HS-27A (cell line): ENCODE results near the gene DHRS3.

Experiments used
- DNase-seq: peaks from one replicate; pipeline ENCODE4 v3.0.0-alpha.2; 2012; ENCODE audit warnings: low read depth, missing footprints

Gene DHRS3

DNA sequence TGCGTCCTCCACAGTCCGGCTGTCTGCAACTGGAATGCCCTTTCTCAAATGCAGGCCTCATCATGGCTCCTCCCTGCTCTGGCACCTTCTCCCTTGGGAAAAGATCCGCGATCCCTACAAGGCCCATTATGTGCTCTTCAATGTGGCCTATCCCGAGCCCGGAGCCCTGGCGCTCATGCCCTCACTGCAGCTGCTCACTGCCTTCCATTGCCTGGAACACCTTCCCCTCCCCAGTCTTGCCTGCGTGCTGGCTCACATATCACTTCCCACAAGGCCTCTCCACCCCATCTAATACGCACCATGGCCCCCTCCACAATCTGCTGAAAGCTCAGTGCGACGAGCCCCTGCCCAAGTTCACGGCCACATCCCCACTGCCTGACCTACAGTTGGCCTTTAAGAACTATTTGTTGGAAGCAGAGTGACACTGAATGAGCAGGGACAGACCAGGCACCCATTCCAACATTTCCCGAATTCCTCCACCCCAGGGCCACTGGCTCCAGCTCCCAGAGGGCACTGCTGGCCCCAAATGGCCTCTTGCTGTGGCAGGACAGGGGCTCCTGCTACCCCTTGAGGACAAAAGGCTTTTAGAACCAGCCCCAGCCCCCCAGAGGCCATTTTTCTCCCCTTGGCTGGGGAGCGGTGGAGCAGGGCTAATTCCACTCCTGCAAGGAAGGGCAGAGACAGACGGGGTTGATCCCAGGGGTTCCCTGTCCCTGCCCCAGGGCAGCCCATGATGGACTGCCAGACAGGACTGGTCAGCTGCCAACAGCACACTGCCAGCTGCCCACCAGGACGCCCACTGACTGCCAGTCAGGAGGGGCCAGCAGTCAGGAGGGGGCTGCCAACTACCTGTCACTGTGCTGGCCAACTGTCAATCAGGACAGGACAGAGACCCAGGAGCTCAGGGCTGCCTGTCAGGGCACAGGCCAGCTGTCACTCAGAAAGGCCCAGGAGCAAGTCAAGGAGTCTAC, 64.8 kb downstream of the DHRS3 start:
- no peak for DNase-seq

DNA sequence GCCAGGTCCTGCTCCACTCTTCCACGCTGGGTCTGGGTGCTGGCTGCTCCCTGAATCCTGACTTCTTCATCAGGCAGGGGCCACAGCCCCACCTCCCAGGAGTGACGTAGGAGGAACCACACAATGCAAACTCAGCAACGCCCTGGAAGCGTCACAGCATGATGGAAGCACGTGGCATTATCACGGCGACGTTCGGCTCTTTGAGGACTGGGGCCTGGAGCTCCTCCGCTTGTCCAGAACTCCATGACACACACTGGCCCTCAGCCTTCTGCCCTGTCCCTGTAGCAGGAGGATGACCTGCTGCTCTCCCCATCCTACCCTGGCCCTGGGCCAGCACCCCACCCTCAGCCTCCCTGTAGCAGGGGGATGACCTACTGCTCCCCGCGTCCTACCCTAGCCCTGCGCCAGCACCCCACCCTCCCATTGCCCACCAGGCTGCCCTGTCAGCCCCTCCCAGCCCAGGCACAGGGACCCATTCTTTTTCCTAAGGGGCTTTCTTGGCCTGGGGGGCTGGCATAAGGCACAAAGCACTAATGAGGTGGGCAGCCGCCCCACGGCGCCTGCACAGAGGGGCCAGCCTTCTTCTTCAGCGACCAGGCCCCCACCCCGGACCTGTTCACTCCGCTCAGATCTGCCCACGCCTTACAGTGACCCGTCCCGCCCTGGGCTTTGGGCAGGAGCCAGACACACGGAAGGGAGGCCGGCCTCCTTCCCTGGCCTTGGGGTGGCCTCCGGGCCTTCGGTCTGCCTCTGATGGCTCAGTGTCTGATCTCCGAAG, 65.7 kb downstream of the DHRS3 start:
- DNase-seq = no peak

DNA sequence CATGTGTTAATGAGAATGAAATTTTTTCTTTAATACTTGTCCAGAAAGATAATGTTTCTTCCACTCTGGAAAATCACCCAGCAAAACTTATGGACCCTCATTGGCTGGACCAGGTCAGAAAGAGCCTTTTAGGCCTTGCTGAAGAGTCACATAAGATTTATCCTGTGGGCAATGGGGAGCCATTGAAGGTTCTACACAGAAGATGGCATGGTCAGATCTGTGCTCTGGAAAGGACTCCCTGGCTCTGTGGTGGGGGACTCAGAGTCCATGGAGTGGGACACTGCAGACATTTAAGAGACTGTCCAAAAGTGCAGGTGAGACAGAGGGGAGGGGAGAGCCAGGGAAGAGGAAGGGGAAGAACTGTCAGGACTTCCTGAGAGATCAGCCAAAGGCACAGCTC, 66.4 kb downstream of the DHRS3 start:
- no peak for DNase-seq

DNA sequence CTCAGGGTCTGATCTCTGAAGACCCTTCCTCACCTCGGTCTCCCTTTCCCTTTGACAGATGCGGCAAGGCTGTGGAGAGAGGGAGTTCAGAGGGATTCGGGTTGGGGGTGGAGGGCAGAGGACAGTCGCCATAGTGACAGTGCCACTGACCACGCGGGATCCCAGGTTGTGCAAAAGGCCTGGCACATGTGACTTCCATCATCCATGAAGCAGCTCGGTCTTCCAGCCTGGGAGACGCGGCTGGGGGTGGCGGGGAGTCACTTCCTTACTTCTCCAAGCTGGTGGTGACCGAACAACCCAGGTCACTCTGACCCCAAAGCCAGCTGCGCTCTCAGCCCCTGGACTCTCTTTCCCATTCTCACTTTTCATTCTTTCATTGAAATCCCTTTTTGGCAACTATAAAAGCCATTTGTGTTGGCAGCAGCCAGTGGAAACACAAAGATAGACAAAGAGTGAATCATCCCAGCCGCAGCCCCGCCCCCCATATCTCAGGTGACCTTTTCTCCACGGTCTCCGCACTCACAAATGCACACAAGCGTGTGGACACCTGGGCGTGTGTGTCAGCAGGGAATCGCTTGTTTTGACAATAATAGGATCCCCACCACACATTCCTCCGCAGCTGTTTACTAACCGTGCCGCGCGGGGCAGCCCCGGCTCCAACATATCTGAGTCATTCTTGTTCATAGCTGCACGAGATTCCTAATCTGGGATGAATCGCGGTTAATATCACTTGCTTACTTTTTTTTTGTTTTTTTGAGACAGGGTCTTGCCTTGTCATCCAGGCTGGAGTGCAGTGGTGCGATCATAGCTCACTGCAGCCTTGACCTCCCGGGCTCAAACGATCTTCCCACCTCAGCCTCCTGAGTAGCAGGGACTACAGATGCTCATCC, 68.3 kb downstream of the DHRS3 start:
- DNase-seq = peak; percentile 73

DNA sequence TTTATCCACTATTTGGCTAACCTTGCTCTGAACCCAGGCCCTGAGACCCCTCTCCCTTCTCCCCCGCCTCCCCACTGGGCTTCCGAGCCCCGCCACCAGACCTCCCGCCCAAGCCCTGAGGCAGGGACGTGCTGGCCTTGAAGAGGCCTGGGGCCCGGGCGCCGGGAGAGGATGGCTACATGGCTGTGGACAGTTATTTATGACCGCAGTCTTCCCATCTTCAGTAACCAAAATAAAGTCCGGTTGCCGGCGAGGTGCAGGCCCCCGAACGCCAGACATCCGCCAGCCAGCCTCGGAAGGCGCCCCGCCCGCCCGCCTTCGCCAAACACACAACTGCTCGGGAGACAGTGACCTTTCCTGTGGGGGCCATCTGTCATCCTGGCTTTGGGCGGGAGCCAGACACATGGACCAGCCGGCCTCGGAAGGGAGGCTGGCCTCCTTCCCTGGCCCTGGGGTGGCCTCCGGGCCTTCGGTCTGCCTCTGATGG, 69.0 kb downstream of the DHRS3 start:
- DNase-seq = no peak

DNA sequence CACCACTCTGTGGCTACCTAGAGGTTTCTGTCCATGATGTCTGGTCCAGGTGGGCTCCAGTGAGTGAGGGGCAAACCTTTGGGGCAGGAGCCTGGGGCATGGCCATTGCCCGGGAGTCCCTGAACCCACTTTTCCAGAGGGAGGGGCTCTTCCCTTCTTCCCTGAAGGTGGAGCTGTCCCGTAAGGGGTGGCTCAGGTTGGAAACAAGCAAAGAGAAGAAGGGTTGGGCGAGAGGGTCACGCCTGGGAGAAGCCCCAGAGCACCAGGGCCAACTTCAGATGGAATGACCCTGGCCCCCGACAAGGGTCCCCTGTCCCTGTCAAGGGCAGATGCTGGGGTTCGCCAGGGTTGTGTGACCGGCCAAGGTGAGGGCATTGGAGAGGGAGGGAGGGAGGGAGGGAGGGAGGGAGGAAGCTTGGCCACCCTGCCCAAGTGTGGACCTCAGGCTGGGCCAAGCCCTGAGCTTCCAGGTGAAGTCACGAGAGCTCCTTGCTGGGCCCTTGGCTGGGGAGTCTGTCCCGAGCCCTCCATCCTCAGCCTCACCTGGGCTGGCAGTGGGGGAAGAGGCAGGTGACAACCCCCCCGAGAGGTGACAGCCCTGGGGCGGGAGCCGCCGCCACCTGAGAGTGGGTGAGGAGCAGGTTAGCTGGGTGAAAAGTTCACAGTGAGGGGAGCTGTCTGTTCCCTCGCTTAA, 69.6 kb downstream of the DHRS3 start:
- no peak for DNase-seq

DNA sequence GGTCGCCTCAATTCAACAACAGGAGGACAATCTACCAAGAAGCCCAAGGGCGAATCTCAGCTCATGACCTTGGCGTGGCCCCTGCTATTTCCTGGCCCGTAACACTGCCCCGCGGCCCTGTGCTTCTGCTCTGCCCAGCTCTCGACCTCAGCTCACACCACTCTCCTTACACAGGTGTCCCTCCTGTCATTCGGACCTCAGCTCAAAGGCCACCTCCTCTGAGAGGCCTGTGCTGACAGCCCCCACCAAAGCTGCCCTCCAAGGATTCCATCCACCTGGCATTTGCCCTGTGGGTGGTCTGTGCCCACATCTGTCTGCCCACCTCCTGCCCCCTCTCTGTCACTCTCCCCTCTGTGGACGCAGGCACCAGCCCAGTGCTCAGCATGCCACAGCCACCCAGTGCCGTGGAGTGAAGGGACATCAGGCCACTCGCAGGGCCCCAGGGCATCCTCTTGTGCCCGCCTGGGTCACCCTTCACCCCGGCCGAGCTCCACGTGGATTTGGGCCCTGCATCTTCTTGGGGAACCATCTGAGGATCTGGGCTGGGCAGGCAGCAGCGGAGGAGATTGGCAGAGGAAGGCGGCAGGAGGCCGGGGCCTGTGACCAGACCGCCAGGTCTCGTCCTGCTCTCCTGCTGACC, 70.3 kb downstream of the DHRS3 start:
- DNase-seq = no peak

DNA sequence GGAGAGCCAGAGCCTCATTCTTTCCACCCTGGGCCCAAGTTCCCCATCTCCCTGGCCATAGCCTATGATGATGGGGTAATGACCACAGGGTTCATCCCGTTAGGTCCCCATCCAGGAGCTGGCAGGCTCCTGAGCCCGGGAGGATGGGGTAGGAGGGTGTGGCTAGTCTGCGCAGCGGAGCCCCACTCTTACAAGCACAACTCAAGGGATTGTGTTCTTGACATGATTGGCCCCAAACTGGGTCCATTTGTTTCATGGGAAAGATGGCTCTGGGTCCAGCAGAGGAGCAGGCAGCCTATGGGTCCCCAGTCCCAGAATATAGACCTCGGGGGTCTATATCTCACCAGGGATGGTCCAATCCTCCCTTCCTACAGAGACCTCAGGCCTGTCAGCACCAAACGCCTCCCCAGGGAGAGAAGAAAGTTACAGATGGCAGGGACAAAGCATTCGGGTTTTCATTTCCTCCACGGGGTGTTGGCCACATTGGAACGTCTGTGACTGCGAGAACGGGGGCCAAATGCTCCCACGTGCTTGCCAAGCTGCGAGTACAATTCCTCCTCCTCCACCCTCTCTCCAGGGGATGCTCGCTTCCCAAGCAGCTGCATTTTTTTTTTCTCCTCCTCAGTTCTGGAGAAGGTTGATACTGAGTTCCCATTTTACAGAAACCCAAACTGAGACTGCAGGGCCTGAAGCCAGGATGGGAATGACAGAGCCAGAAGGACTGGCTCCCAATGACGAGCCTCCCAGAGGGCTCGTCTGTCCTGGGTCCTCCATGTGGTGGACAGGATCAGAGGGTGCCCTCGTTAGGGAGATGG, 71.0 kb downstream of the DHRS3 start:
- no peak for DNase-seq

DNA sequence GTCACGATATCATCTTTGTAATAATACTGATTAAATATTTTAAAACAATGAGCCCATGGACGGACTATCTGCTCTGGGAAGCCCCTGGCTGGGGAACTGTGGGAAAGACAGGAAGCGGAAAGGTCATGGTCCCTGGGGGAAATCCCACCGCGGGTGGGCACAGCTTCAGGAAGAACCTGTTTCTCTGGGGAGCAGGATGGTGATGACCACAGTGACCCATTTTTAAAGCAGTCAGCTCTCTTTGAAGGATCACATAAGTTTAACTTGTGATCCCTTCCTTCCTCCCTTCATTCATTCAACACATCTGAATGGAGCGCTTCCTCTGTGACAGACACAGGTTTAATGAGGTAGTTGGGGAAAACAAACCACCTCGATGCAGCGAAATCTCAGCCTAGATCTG, 73.0 kb downstream of the DHRS3 start:
- DNase-seq = no peak

DNA sequence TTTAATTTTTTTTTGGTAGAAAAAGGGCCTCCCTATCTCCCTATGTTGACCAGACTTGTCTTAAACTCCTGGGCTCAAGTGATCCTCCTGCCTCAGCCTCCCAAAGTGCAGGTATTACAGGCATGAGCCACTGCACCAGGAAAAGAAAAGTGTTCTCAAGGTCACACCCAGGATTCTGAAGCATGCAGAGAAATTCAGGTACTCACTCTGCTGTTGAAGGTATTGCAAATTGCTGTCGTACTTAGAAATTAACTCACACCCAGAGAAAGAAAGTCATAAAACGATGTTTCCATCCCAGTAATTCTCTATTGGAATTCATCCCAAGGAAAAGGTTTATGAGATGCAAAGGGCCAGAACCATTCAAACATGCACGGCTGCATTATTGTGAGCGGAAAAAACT, 73.7 kb downstream of the DHRS3 start:
- DNase-seq = no peak

DNA sequence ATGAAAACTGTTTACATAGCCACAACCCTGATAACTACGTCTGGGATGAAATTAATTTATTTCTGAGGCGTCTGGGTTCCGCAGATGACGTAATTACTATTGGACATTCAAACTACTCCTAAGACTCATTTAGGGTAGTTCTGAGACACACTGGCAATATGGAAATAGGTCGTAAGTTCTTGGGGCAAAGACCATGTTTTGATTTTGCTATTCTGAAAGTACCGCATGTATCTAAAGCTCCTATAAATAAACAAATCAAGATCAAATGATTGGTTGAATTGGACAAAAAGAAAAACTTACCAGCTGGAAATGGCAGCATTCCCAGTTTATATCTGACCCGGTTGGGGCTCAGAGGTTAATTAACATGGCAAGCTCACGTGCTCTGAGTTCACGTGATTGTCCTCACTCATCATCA, 74.3 kb downstream of the DHRS3 start:
- no peak for DNase-seq

DNA sequence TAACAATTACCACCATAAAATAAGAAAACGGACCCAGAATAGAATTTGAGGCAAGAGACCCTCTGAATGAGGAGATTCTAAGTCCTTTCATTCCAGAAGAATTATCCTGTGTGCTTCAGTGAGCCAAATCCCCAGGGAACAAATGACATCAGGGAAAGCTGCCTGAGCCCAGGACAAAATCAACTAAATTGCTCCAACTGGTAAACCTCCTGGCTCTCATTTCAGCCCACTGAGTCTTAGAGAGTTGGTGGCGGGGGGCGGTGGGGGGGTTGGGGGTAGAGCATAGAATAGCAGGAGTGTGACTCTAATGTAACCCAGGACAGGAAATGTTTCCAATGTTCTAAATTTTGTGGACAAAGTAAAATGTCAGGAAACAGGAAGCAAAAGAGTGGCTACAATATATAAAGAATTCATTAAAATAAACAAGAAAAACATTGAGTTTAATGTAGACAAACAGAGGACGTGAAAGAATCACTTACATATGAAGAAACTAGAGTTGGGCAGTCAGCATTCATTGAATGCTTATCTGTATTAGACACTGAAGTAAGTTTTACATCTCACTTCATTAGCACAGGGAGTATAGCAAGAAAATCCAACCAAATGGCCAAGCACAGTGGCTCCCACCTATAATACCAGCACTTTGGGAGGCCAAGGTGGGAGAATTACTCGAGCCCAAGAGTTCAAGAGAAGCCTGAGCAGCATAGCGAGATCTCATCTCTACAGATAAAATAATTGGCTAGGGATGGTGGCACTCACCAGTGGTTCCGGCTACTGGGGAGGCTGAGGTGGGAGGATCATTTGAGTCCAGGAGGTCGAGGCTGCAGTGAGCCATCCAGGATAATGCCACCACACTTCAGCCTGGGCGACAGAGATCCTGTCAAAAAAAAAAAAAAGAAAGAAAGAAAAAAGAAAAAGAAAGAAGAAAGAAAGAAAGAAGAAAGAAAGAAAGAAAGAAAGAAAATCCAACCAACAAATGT, 75.1 kb downstream of the DHRS3 start:
- no peak for DNase-seq

DNA sequence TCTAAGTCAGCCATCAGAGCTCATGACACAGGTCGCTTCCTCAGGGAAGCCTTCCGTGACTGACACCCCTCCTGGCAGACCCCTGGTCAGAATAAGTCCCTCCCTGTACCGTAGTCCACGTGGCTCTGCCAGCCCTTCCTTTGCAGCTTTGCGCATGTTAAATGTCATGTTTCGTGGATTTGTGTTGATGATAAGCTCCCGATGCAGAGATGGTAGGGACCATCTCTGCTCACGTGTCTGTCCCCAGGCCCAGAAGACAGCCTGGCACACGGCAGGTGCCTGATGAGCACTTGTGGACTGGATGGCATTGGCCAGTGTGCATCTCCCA, 75.9 kb downstream of the DHRS3 start:
- no peak for DNase-seq

DNA sequence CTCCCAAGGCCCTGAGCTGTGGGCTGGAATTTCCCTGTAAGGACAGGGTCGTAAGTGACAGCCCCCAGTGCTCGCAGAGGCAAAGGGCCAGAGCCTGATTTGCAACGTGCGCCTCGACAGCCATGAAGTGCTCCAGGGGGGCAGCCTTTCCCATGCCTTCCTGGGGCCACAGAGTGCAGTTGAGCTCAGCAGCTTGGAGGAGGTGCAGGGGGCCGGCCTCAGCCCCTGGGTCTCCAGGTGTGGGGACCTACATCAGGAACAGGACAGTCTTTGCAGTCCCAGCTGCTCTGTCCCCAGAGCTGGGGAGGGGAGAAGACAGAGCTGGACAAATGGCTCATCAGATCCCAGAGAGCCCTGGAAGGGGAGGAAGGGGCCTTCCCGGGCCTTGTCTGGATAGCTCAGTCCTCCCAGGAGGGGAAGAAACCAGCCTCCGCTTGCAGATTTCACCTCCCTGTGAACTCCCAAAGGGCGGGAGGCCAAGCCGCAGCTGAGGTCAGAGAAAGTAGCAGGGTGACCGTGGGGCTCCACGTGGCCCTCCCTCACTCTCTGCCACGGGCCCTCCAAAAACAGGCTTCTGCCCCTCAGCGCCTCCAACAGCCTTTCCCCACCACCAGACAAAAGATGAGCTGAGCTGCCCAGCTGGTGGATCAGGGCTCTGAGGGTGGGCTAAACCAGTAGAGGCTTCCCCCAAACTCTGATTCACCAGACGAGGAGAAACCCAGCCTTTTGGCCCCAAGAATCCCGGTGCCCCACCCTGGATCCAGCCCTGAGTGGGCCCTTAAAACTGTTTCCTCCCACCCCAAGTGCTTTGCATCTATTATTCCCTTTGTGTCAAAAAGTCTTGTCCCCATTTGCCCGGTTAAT, 76.5 kb downstream of the DHRS3 start:
- DNase-seq = no peak

DNA sequence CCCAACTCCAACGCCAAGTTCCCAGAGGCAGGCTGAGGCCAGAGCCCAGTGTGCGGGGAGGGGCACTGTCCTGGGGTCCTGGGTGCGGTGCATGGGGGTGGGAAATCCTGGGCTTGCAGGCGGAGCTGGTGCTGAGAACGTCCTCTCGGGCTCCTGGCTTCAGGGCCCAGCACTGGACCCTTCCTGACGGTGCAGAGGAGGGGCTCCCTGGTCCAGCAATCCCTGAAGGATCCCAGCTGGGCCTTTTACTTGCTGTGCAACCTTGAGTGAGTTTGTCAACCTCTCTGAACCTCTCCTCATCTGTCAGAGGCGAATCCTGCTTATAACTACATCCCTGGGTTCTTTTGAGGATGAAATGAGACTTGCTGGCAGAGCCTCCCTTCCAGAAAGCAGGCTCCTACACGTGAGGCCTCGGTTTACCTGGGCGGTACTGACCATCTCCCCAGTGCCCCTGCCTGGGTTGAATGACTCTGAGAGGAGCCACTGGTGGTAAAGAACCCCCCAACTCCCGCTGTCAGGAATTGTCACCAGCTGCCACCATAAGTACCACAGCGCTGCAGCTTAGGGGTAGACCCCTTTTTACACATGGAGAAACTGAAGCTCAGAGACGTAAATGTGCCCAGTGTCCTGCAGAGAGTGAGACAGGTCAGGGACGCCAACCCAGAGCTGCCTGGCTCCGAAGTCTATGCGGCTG, 77.3 kb downstream of the DHRS3 start:
- DNase-seq = no peak

DNA sequence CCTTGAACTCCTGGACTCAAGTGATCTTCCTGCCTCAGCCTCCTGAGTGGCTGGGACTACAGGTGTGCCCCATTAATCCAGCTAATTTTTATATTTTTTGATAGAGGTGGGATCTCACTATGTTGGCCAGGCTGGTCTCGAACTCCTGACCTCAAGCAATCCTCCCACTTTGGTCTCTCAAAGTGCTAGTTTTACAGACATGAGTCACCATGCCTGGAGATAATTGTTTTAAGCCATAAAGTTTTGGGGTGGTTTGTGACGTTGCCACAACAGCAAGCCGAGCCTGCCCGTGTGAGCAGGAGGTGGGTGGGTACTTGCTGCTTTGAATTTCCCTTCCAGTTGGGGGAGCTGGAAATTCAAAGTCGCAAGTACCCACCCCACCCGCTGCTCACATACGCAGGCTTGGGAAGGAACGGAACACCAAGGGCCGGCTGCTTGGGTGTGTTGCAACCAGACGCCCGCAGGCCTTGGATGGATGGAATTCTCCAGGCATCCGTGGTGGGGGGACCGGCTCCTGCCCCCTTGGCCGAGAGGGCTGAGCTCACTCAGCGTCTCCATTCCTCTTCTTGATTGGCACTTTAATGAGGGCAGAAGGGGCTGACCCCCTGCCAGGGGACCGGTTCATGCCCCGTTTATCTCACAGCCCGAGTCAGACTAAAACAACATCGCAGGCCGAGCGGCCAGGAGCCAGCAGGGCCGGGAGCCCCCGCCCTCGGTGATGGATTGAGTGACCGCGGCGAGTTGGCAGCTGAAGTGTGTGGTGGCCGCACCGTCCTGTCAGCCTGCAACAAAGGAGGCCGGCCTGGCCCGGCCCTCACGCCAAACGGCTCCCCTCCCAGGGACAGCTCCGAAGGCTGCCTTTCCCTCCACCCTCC, 78.1 kb downstream of the DHRS3 start:
- no peak for DNase-seq
